K562 (cell line): Measurements from ENCODE around the gene PLCB4.

ENCODE experiments used
- ADNP ChIP-seq: fragments of 200-800 bp; sonication (Bioruptor generic); IDR thresholded peaks from 2 replicates; pipeline ENCODE4 v1.6.1; 2016; ENCODE audit warnings: missing genetic modification characterization, missing compliant biosample characterization
- FOS ChIP-seq: IDR thresholded peaks from 3 replicates; pipeline ENCODE4 v1.6.1; 2011; ENCODE audit not compliant: insufficient read length; ENCODE audit errors: extremely low read depth
- MEF2A ChIP-seq: IDR thresholded peaks from 2 replicates; pipeline ENCODE4 v1.6.1; 2011; ENCODE audit warnings: low read depth, mild to moderate bottlenecking, low read length, moderate library complexity; ENCODE audit not compliant: control insufficient read depth
- PHF20 ChIP-seq: fragments of 450-650 bp; IDR thresholded peaks from 2 replicates; pipeline ENCODE4 v1.6.1; 2018; ENCODE audit not compliant: partially characterized antibody
- SIN3A ChIP-seq, 2 experiments: fragments of 150-350 bp in 1 of 2; IDR thresholded peaks; 2 replicates each; pipeline ENCODE4 v1.6.1; 2011 to 2016; ENCODE audit warnings: borderline replicate concordance in 2 of 2, low read depth in 2 of 2, low read length in 2 of 2, mild to moderate bottlenecking in 2 of 2, moderate library complexity in 2 of 2; ENCODE audit not compliant: control insufficient read depth in 1 of 2
- SMAD4 ChIP-seq: fragments of 250-450 bp; sonication (Bioruptor Pico); conservative IDR thresholded peaks from 2 replicates; pipeline ENCODE4 v1.8.0; 2021; ENCODE audit warnings: inconsistent platforms, mild to moderate bottlenecking, moderate library complexity
- ZEB2 ChIP-seq: fragments of 450-650 bp; IDR thresholded peaks from 2 replicates; pipeline ENCODE4 v1.6.1; 2016
- TF ChIP-seq, protein P1 (sequence below), 3 experiments: IDR thresholded peaks in 2 of 3; conservative IDR thresholded peaks in 1 of 3; 2 replicates each; pipeline ENCODE4 v1.5.1; 2011 to 2012; ENCODE audit warnings: low read length in 3 of 3, mild to moderate bottlenecking in 3 of 3, control low read depth in 2 of 3, improper control_type of control experiment in 1 of 3, inconsistent platforms in 1 of 3, low read depth in 1 of 3, mixed read lengths in 1 of 3, moderate library complexity in 1 of 3; ENCODE audit not compliant: insufficient read depth in 2 of 3
- TF ChIP-seq, protein P2 (sequence below): IDR thresholded peaks from 2 replicates; pipeline ENCODE4 v1.6.1; 2011; ENCODE audit not compliant: insufficient read length; ENCODE audit errors: extremely low read depth

DNA sequence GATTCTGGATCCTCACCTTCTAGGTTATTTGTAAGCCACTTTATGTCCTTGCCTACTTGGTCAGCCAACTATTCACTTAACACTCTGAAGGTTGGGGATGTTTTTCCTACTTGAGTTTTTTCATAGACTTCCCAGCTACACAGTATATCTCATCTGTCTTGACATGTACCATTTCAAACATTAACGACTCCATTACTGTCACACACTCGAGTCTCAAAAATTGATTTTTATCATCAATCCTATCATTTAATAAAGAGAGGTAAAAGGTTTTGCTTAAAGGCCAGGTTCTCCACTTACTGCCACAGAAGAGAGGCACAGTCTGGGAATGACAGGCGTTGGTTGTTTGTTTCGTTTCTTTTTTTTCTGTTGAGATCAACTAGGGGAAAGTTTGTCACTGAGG is 407.3 kb downstream of the PLCB4 start:
- TF ChIP-seq SIN3A (IDR thresholded peaks at IDR 0.05; ENCODE audit: borderline replicate concordance in 2 of 2, control insufficient read depth in 1 of 2, low read depth in 2 of 2, low read length in 2 of 2) (no peak), ADNP (no peak), PHF20 (no peak), MEF2A (no peak), FOS (no peak), SMAD4 (CRISPR knock-in tag) (no peak), ZEB2 (no peak)
- TF ChIP-seq, protein P1, sequence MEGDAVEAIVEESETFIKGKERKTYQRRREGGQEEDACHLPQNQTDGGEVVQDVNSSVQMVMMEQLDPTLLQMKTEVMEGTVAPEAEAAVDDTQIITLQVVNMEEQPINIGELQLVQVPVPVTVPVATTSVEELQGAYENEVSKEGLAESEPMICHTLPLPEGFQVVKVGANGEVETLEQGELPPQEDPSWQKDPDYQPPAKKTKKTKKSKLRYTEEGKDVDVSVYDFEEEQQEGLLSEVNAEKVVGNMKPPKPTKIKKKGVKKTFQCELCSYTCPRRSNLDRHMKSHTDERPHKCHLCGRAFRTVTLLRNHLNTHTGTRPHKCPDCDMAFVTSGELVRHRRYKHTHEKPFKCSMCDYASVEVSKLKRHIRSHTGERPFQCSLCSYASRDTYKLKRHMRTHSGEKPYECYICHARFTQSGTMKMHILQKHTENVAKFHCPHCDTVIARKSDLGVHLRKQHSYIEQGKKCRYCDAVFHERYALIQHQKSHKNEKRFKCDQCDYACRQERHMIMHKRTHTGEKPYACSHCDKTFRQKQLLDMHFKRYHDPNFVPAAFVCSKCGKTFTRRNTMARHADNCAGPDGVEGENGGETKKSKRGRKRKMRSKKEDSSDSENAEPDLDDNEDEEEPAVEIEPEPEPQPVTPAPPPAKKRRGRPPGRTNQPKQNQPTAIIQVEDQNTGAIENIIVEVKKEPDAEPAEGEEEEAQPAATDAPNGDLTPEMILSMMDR (IDR thresholded peaks at IDR 0.05 in 2 of 3, conservative IDR thresholded peaks at IDR 0.05 in 1 of 3; ENCODE audit: insufficient read depth in 2 of 3, low read depth in 1 of 3, low read length in 3 of 3), result no peak
- TF ChIP-seq, protein P2, sequence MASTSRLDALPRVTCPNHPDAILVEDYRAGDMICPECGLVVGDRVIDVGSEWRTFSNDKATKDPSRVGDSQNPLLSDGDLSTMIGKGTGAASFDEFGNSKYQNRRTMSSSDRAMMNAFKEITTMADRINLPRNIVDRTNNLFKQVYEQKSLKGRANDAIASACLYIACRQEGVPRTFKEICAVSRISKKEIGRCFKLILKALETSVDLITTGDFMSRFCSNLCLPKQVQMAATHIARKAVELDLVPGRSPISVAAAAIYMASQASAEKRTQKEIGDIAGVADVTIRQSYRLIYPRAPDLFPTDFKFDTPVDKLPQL, result no peak
